Spleen (tissue), 11 donors: Measurements from ENCODE around the gene CRYBA1. TPM values are rescaled to one million over a fixed set of nuclear protein-coding genes. Genes with fewer than 3 reads are reported as not detected.

ENCODE experiments used
- DNase-seq: peaks from one replicate; pipeline ENCODE4 v3.0.0-alpha.2; 2020
- H3K27ac ChIP-seq, 8 donors: fragments of 200-600 bp; sonication (generic) in 7 of 8; 1 replicate in 4 of 8; 2 replicates in 4 of 8; pipeline versions ENCODE4 v1.5.0 to v1.8.0; 2016 to 2021; ENCODE audit warnings: inconsistent platforms in 4 of 8, mild to moderate bottlenecking in 4 of 8, moderate library complexity in 1 of 8
- H3K27me3 ChIP-seq, 7 donors: fragments of 200-600 bp; sonication (generic) in 6 of 7; replicated peaks in 1 of 7; 1 replicate in 4 of 7; 2 replicates in 3 of 7; pipeline versions ENCODE4 v1.5.0 to v1.8.0; 2016 to 2021; ENCODE audit warnings: inconsistent platforms in 3 of 7, mild to moderate bottlenecking in 1 of 7
- H3K36me3 ChIP-seq, 6 donors: fragments of 200-600 bp; sonication (generic) in 5 of 6; 1 replicate in 4 of 6; 2 replicates in 2 of 6; pipeline versions ENCODE4 v1.5.0 to v1.8.0; 2016 to 2021; ENCODE audit warnings: inconsistent platforms in 2 of 6
- H3K4me1 ChIP-seq, 6 donors: fragments of 200-600 bp; sonication (generic) in 5 of 6; 1 replicate in 3 of 6; 2 replicates in 3 of 6; pipeline versions ENCODE4 v1.5.0 to v1.8.0; 2016 to 2021; ENCODE audit warnings: inconsistent platforms in 3 of 6
- H3K4me3 ChIP-seq, 8 donors: fragments of 200-600 bp; sonication (generic) in 7 of 8; 1 replicate in 4 of 8; 2 replicates in 4 of 8; pipeline versions ENCODE4 v1.5.0 to v1.8.0; 2016 to 2021; ENCODE audit warnings: inconsistent platforms in 4 of 8, mild to moderate bottlenecking in 4 of 8, moderate library complexity in 2 of 8
- H3K9me3 ChIP-seq, 8 donors: fragments of 200-600 bp; sonication (generic) in 7 of 8; 1 replicate in 4 of 8; 2 replicates in 4 of 8; pipeline versions ENCODE4 v1.5.0 to v1.8.0; 2016 to 2021; ENCODE audit warnings: inconsistent platforms in 4 of 8
- POLR2A ChIP-seq, 3 donors: fragments of 450-650 bp; IDR thresholded peaks; one replicate each; pipeline ENCODE4 v1.5.1; 2017; ENCODE audit warnings: antibody characterized with exemption in 3 of 3, mild to moderate bottlenecking in 1 of 3
- POLR2AphosphoS5 ChIP-seq, 3 donors: sonication (generic); formaldehyde crosslinking; IDR thresholded peaks; one replicate each; pipeline ENCODE4 v1.5.1; 2017; ENCODE audit warnings: antibody characterized with exemption in 3 of 3
- WGBS, 5 donors: extraction: QIAGEN DNeasy Blood & Tissue Kit in 3 of 5; methylation state at CpG; one replicate each; pipeline versions ENCODE4 v1.1.5 to v1.1.7; 2013 to 2018; 5-methylcytosine and 5-hydroxymethylcytosine counted together
- intact Hi-C: fragments of 100-400 bp; cut with DNase I; formaldehyde crosslinking; loops from one replicate; pipeline ENCODE4 v1.15.0; 2023; ENCODE audit warnings: low total_unique reads
- polyA plus RNA-seq, 3 donors: library from polyadenylated mRNA; stranded (reverse); fragments of 200-250 nt; gene quantifications; one replicate each; pipeline ENCODE4 v1.2.1, GENCODE V29; 2013
- total RNA-seq, 7 donors: library from RNA; depleted of rRNA in 3 of 7; stranded (reverse); fragments of >200 nt in 3 of 7; fragmentation: NEBNext Ultra II Directional in 4 of 7; extraction: Animal tissue kit (Norgen Biotek cat#: 25700) in 4 of 7; gene quantifications; one replicate each; pipeline versions ENCODE4 v1.1.0 to v1.2.1, GENCODE V29; 2016 to 2021
- TF ChIP-seq, protein P1 (sequence below), 11 experiments: fragments of 200-600 bp in 7 of 11; fragments of 450-650 bp in 4 of 11; sonication (generic) in 4 of 11; IDR thresholded peaks in 8 of 11; conservative IDR thresholded peaks in 3 of 11; 1 replicate in 7 of 11; 2 replicates in 4 of 11; pipeline versions ENCODE4 v1.4.0 to v1.8.0; 2016 to 2021; ENCODE audit warnings: antibody characterized with exemption in 11 of 11, inconsistent platforms in 4 of 11, mild to moderate bottlenecking in 1 of 11
- donor health status: healthy with polysubstance abuse.
- donor health status: DM: no; HTN: no; CAD: no; lungs with moderate emphysema.
- donor health status: DM: no; HTN: no; CAD: no.
- donor health status: Bipolar disorder and iron deficiency.
- donor health status: healthy.
- donor health status: DM: no; HTN: no; CAD: no.
- donor health status: DM: yes; HTN: yes; CAD: no.

Gene CRYBA1
- total and polyA plus RNA-seq, 10 donors = not detected

GRCh38 chr17:29238133-29238850 is 8.4 kb upstream of the CRYBA1 start:
- TF ChIP-seq POLR2AphosphoS5 (IDR thresholded peaks at IDR 0.05) = no peak
- TF ChIP-seq, protein P1, sequence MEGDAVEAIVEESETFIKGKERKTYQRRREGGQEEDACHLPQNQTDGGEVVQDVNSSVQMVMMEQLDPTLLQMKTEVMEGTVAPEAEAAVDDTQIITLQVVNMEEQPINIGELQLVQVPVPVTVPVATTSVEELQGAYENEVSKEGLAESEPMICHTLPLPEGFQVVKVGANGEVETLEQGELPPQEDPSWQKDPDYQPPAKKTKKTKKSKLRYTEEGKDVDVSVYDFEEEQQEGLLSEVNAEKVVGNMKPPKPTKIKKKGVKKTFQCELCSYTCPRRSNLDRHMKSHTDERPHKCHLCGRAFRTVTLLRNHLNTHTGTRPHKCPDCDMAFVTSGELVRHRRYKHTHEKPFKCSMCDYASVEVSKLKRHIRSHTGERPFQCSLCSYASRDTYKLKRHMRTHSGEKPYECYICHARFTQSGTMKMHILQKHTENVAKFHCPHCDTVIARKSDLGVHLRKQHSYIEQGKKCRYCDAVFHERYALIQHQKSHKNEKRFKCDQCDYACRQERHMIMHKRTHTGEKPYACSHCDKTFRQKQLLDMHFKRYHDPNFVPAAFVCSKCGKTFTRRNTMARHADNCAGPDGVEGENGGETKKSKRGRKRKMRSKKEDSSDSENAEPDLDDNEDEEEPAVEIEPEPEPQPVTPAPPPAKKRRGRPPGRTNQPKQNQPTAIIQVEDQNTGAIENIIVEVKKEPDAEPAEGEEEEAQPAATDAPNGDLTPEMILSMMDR (IDR thresholded peaks at IDR 0.05 in 8 of 11, conservative IDR thresholded peaks at IDR 0.05 in 3 of 11) = no peak
- TF ChIP-seq POLR2A (IDR thresholded peaks at IDR 0.05) = no peak
- 72 to 88% (median 78%) methylated on average over 8 of the region's 8 CpGs for WGBS, 5 donors
- Histone ChIP-seq H3K27me3 (no peaks in the 10 kb centered on the region), H3K9me3 (no peaks in the 10 kb centered on the region), H3K27ac (peak overlapping the region in 1 of 8 donors; percentile 35), H3K4me3 (no peak overlapping the region), H3K36me3 (no peaks in the 10 kb centered on the region), H3K4me1 (peaks cover 0 to 20% (median 8%) of the 10 kb centered on the region in 6 donors)
- intact Hi-C loops = no loop called here
- no peak for DNase-seq

- Histone ChIP-seq H3K4me3 (no peak overlapping the region), H3K27ac (peak overlapping the region in 3 of 8 donors; percentile 33 to 54 (median 47)), H3K36me3 (no peaks in the 10 kb centered on the region), H3K4me1 (peaks cover 0 to 20% (median 8%) of the 10 kb centered on the region in 6 donors), H3K9me3 (no peaks in the 10 kb centered on the region), H3K27me3 (no peaks in the 10 kb centered on the region)
- intact Hi-C loops = no loop called here
- 46 to 75% (median 70%) methylated on average over 2 of the region's 2 CpGs for WGBS, 5 donors
- TF ChIP-seq POLR2A (IDR thresholded peaks at IDR 0.05) = no peak
- TF ChIP-seq POLR2AphosphoS5 (IDR thresholded peaks at IDR 0.05) = no peak
- TF ChIP-seq, protein P1 (IDR thresholded peaks at IDR 0.05 in 8 of 11, conservative IDR thresholded peaks at IDR 0.05 in 3 of 11) = no peak
- DNase-seq = no peak
These were observed 6.2 kb upstream of the CRYBA1 start for GRCh38 chr17:29240477-29240876.

DNA sequence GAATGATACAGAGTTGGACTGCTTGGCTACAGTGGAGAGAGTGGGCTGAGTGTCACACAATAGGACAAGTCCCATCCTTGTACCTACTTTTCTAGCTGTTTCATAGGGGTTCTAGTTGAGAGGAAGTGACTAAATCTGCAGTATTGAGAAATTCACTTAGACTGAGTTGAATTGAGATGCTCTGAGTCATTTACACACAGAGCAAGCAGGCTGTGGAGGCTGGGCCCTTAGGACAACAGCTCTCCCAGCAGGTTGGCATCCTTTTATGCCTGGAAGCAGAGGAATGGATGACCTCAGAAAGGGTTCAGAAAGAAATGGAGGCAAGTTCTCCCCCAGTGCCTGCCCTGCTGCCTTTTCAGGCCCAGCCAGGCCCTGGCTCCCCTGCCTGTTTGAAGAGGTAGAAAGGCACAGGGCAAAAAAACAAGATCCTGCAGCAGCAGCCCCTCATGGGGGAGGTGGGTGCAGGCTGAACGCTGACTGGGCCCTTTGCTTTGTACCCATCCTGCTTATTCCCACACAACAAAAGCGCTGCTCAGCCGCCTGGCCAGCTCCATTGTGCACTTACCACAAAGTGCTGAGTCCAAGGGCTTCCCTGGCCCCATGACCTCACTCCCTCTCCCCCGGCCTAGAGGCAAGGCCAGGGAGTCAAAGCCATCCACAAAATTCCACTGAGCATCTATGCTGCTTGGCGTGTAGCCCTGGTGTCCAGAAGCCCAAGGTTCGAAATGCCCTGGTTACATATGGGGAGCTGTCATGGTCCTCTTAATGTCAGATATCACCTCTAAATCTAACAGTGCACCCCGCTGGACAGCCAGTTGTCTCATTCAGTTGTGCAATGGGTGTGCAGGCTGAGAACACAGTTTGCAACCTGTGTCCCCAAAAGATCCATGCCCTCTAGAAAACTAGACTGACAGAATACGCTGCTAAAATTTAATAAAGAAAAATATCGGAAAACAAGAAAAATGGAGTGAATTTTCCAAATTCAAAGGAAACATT is 5.4 kb upstream of the CRYBA1 start:
- TF ChIP-seq POLR2A (IDR thresholded peaks at IDR 0.05) = no peak
- TF ChIP-seq POLR2AphosphoS5 (IDR thresholded peaks at IDR 0.05) = no peak
- TF ChIP-seq, protein P1 (IDR thresholded peaks at IDR 0.05 in 8 of 11, conservative IDR thresholded peaks at IDR 0.05 in 3 of 11) = no peak
- no peak for DNase-seq
- WGBS, 5 donors = 76 to 91% (median 85%) methylated on average over 7 to 9 of the region's 9 CpGs
- peaks cover 0 to 20% (median 8%) of the 10 kb centered on the region in 6 donors for H3K4me1 ChIP-seq
- no peaks in the 10 kb centered on the region for H3K9me3 ChIP-seq
- intact Hi-C loops = no loop called here
- peak overlapping the region in 4 of 8 donors; percentile 33 to 60 (median 50) for H3K27ac ChIP-seq
- no peak overlapping the region for H3K4me3 ChIP-seq
- no peaks in the 10 kb centered on the region for H3K36me3 ChIP-seq
- H3K27me3 ChIP-seq = no peaks in the 10 kb centered on the region
